Measurements from ENCODE around the gene FREM1.

Gene FREM1

GRCh38 chr9:14911046-14911445 is 818 bp upstream of the FREM1 start:
- no peak for DNase-seq

- no peak for DNase-seq
Observed at GRCh38 chr9:14909601-14909960, 647 bp downstream of the FREM1 start.

- no peak for DNase-seq
Observed at GRCh38 chr9:14909181-14909580, 1.0 kb downstream of the FREM1 start.

GRCh38 chr9:14908295-14909180 is 1.7 kb downstream of the FREM1 start:
- DNase-seq = no peak

GRCh38 chr9:14907696-14908095 is 2.5 kb downstream of the FREM1 start:
- no peak for DNase-seq

- no peak for DNase-seq
Observed at GRCh38 chr9:14907360-14907685, 2.9 kb downstream of the FREM1 start.

- DNase-seq = no peak
Observed at GRCh38 chr9:14906644-14907359, 3.4 kb downstream of the FREM1 start.

- no peak for DNase-seq
Observed at GRCh38 chr9:14906000-14906399, 4.2 kb downstream of the FREM1 start.

GRCh38 chr9:14903040-14903439 is 7.2 kb downstream of the FREM1 start:
- no peak for DNase-seq

- DNase-seq = no peak
Observed at GRCh38 chr9:14902561-14902960, 7.7 kb downstream of the FREM1 start.

GRCh38 chr9:14899815-14900193 is 10.4 kb downstream of the FREM1 start:
- no peak for DNase-seq

GRCh38 chr9:14899042-14899814 is 11.0 kb downstream of the FREM1 start:
- no peak for DNase-seq

GRCh38 chr9:14895806-14896205 is 14.4 kb downstream of the FREM1 start:
- DNase-seq = no peak

- no peak for DNase-seq
Observed at GRCh38 chr9:14893280-14893679, 16.9 kb downstream of the FREM1 start.

- DNase-seq = no peak
Observed at GRCh38 chr9:14891332-14891731, 18.9 kb downstream of the FREM1 start.

- no peak for DNase-seq
Observed at GRCh38 chr9:14889451-14889850, 20.8 kb downstream of the FREM1 start.

- no peak for DNase-seq
Observed at GRCh38 chr9:14888875-14889274, 21.4 kb downstream of the FREM1 start.

- no peak for DNase-seq
Observed at GRCh38 chr9:14888272-14888671, 22.0 kb downstream of the FREM1 start.

- no peak for DNase-seq
Observed at GRCh38 chr9:14887149-14887548, 23.1 kb downstream of the FREM1 start.

- no peak for DNase-seq
Observed at GRCh38 chr9:14883310-14883944, 26.8 kb downstream of the FREM1 start.

GRCh38 chr9:14882090-14882489 is 28.1 kb downstream of the FREM1 start:
- no peak for DNase-seq

- no peak for DNase-seq
Observed at GRCh38 chr9:14881006-14881405, 29.2 kb downstream of the FREM1 start.

- no peak for DNase-seq
Observed at GRCh38 chr9:14870090-14870489, 40.1 kb downstream of the FREM1 start.

All from NCI-H1436 (cell line).